ENCODE measurements around the gene VPS37C. TPM values are rescaled to one million over a fixed set of nuclear protein-coding genes. Genes with fewer than 3 reads are reported as not detected.

The VPS37C gene
- total and polyA plus RNA-seq, 4 donors = 14.8 to 35.8 (median 22.3) TPM

GRCh38 chr11:61090982-61091372 is 70.2 kb downstream of the VPS37C start:
- no peaks in the 10 kb centered on the region for H3K36me3 ChIP-seq (ENCODE audit: control insufficient read depth in 4 of 4, insufficient read depth in 4 of 4, low read length in 4 of 4)
- DNase-seq (no peak), ATAC-seq (ENCODE audit: insufficient read depth, low FRiP score) (no peak)
- no peak overlapping the region for H3K27ac ChIP-seq (ENCODE audit: low read depth in 1 of 2, low read length in 1 of 2)
- TF ChIP-seq CTCF (IDR thresholded peaks at IDR 0.05; ENCODE audit: control extremely low read depth, extremely low read depth) = no peak
- WGBS, 2 donors = 94 to 96% methylated on average over 9 of the region's 9 CpGs
- H3K4me3 ChIP-seq = no peak overlapping the region
- H3K9me3 ChIP-seq (ENCODE audit: control insufficient read depth in 4 of 4, insufficient read depth in 3 of 4, low read length in 3 of 4) = no peaks in the 10 kb centered on the region
- H3K27me3 ChIP-seq (ENCODE audit: control insufficient read depth in 3 of 3, insufficient read depth in 3 of 3, low read length in 2 of 3) = no peaks in the 10 kb centered on the region
- peaks cover 0 to 4% (median 0%) of the 10 kb centered on the region in 5 donors for H3K4me1 ChIP-seq (ENCODE audit: control insufficient read depth in 5 of 5, insufficient read depth in 5 of 5, low read length in 5 of 5)
- no peak overlapping the region for H3K9ac ChIP-seq (ENCODE audit: insufficient read depth in 1 of 2, low read length in 2 of 2)

DNA sequence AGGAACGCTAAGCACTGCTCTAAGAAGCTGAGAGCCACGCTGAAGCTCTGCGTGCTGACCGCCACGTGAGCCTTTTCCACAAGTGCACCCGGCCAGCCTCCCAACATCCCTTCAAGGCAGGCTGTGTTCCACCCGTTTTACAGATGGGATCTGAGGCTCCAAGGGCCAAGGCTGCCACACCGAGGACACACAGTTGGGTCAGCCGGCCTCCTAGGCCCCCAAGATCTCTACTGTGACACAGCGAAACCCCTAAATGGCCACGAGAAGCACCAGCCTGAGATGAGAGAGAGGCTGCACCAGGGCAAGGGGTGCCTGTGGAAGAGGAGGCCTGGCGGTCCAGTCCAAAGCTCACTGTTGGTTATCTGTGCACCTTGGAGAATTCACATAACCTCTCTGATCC is 70.7 kb downstream of the VPS37C start:
- Histone ChIP-seq H3K9me3 (ENCODE audit: control insufficient read depth in 4 of 4, insufficient read depth in 3 of 4, low read length in 3 of 4) (no peaks in the 10 kb centered on the region), H3K27ac (ENCODE audit: low read depth in 1 of 2, low read length in 1 of 2) (no peak overlapping the region), H3K27me3 (ENCODE audit: control insufficient read depth in 3 of 3, insufficient read depth in 3 of 3, low read length in 2 of 3) (no peaks in the 10 kb centered on the region), H3K9ac (ENCODE audit: insufficient read depth in 1 of 2, low read length in 2 of 2) (no peak overlapping the region), H3K4me3 (no peak overlapping the region), H3K4me1 (ENCODE audit: control insufficient read depth in 5 of 5, insufficient read depth in 5 of 5, low read length in 5 of 5) (peaks cover 0 to 4% (median 0%) of the 10 kb centered on the region in 5 donors), H3K36me3 (ENCODE audit: control insufficient read depth in 4 of 4, insufficient read depth in 4 of 4, low read length in 4 of 4) (no peaks in the 10 kb centered on the region)
- ATAC-seq (ENCODE audit: insufficient read depth, low FRiP score) (no peak), DNase-seq (no peak)
- 81 to 94% methylated on average over 12 of the region's 12 CpGs for WGBS, 2 donors
- TF ChIP-seq CTCF (IDR thresholded peaks at IDR 0.05; ENCODE audit: control extremely low read depth, extremely low read depth) = no peak

DNA sequence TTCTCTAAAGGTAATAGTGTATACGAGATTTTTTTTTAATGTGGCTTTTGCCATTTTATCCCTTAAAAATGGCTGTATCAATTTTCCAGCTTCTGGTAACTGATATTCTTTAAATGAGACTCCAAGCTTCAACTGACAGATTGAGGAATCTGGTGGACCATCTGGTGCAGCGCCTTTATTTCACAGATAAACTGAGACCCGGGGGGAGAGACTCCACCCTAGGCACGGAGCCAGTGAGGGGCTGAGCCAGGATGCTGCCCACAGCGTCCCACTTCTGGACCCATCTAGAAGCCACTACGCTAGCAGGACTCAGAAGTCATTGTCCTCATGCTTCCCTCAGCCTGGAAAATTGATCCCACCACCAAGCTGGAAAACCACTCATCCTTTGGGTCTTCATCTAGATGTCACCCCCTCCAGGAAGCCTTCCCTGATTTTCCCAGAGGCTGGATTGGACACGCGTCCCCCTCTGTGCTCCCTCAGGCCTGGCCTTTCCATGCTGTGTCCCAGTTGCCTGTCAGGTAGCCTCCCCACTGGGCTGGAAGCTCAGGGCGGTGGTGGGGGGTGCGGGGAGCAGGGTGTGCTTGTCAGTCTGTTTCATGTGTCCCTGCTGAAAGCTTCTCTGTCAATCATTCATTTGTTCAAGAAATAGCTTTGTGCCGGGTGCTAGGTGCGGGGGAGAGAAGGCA is 71.3 kb downstream of the VPS37C start:
- H3K27me3 ChIP-seq (ENCODE audit: control insufficient read depth in 3 of 3, insufficient read depth in 3 of 3, low read length in 2 of 3) = no peaks in the 10 kb centered on the region
- WGBS, 2 donors = 84 to 90% methylated on average over 12 of the region's 12 CpGs
- TF ChIP-seq CTCF (IDR thresholded peaks at IDR 0.05; ENCODE audit: control extremely low read depth, extremely low read depth) = no peak
- no peak overlapping the region for H3K4me3 ChIP-seq
- no peak for DNase-seq
- ATAC-seq (ENCODE audit: insufficient read depth, low FRiP score) = no peak
- no peak overlapping the region for H3K27ac ChIP-seq (ENCODE audit: low read depth in 1 of 2, low read length in 1 of 2)
- H3K9me3 ChIP-seq (ENCODE audit: control insufficient read depth in 4 of 4, insufficient read depth in 3 of 4, low read length in 3 of 4) = no peaks in the 10 kb centered on the region
- H3K9ac ChIP-seq (ENCODE audit: insufficient read depth in 1 of 2, low read length in 2 of 2) = no peak overlapping the region
- H3K36me3 ChIP-seq (ENCODE audit: control insufficient read depth in 4 of 4, insufficient read depth in 4 of 4, low read length in 4 of 4) = no peaks in the 10 kb centered on the region
- peaks cover 0 to 3% (median 0%) of the 10 kb centered on the region in 5 donors for H3K4me1 ChIP-seq (ENCODE audit: control insufficient read depth in 5 of 5, insufficient read depth in 5 of 5, low read length in 5 of 5)

Measured in lung (tissue), 12 donors.